PC-9 (cell line): ENCODE data around the gene TMUB1. TPM values are rescaled to one million over a fixed set of nuclear protein-coding genes. Genes with fewer than 3 reads are reported as not detected.

Experiments
- BruUV-seq: library from RNA; stranded (reverse); fragments of 400-500 nt; replicated peaks from 2 replicates; lab custom pipeline; 2021; lab: Mats Ljungman, UMichigan
- CTCF ChIA-PET: fragments of 300-600 bp; sonication (Branson Sonifier 250); formaldehyde crosslinking; loops from one replicate; lab custom pipeline; 2022; ENCODE audit warnings: antibody characterized with exemption; lab: Charles Lee
- POLR2A ChIA-PET: fragments of 300-600 bp; sonication (Branson Sonifier 250); formaldehyde crosslinking; loops from one replicate; lab custom pipeline; 2022; ENCODE audit warnings: antibody characterized with exemption; ENCODE audit not compliant: unreplicated experiment; lab: Charles Lee
- DNase-seq, 2 experiments: peaks; one replicate each; pipeline versions ENCODE4 v3.0.0 to v3.0.0-alpha.2; 2015 to 2022; ENCODE audit warnings: mixed read lengths in 1 of 2
- H2AFZ ChIP-seq: fragments of 200-600 bp; sonication (generic); 2 replicates; pipeline ENCODE4 v1.8.1; 2017; ENCODE audit warnings: antibody characterized with exemption
- H3F3A ChIP-seq: fragments of 200-600 bp; sonication (generic); 2 replicates; pipeline ENCODE4 v1.8.1; 2017; ENCODE audit warnings: antibody characterized with exemption, mild to moderate bottlenecking, low read depth; ENCODE audit not compliant: insufficient read depth
- H3K27ac ChIP-seq: fragments of 200-600 bp; sonication (generic); 2 replicates; pipeline ENCODE4 v1.6.1; 2016; ENCODE audit warnings: mixed run types
- H3K27me3 ChIP-seq: fragments of 200-600 bp; sonication (generic); 2 replicates; pipeline ENCODE4 v1.6.1; 2016; ENCODE audit warnings: low read depth, mixed run types; ENCODE audit not compliant: insufficient read depth
- H3K36me3 ChIP-seq: fragments of 200-600 bp; sonication (generic); 2 replicates; pipeline ENCODE4 v1.6.1; 2016; ENCODE audit warnings: low read depth, mixed run types
- H3K4me1 ChIP-seq: fragments of 200-600 bp; sonication (generic); replicated peaks from 2 replicates; pipeline ENCODE4 v1.6.1; 2016; ENCODE audit warnings: mixed run types; ENCODE audit not compliant: insufficient read depth
- H3K4me2 ChIP-seq: fragments of 200-600 bp; sonication (generic); 2 replicates; pipeline ENCODE4 v1.6.1; 2017; ENCODE audit warnings: mixed run types
- H3K4me3 ChIP-seq: fragments of 200-600 bp; sonication (generic); 2 replicates; pipeline ENCODE4 v1.6.1; 2016; ENCODE audit warnings: mixed run types
- H3K79me2 ChIP-seq: fragments of 200-600 bp; sonication (generic); 2 replicates; pipeline ENCODE4 v1.6.1; 2017; ENCODE audit warnings: low read depth, mixed run types
- H3K9me2 ChIP-seq: fragments of 200-600 bp; sonication (generic); 2 replicates; pipeline ENCODE4 v1.8.1; 2017; ENCODE audit warnings: mild to moderate bottlenecking; ENCODE audit not compliant: insufficient read depth
- H3K9me3 ChIP-seq: fragments of 200-600 bp; sonication (generic); 2 replicates; pipeline ENCODE4 v1.8.1; 2016; ENCODE audit warnings: low read depth; ENCODE audit not compliant: insufficient read depth
- H4K20me1 ChIP-seq: fragments of 200-600 bp; sonication (generic); 2 replicates; pipeline ENCODE4 v1.8.1; 2017; ENCODE audit not compliant: insufficient read depth
- EZH2 ChIP-seq: fragments of 200-600 bp; sonication (generic); IDR thresholded peaks from 2 replicates; pipeline ENCODE4 v1.8.0; 2017; ENCODE audit warnings: antibody characterized with exemption, low read depth
- intact Hi-C: fragments of 100-400 bp; cut with micrococcal nuclease; formaldehyde crosslinking; loops from one replicate; pipeline ENCODE4 v1.10.0; 2022; ENCODE audit not compliant: unreplicated experiment
- total RNA-seq: library from RNA; stranded (reverse); gene quantifications from 2 replicates; pipeline ENCODE4 v1.2.3, GENCODE V29; 2021
- TF ChIP-seq, protein P1 (sequence below): fragments of 200-600 bp; sonication (generic); conservative IDR thresholded peaks from 2 replicates; pipeline ENCODE4 v1.6.1; 2017; ENCODE audit warnings: mixed run types, antibody characterized with exemption, mild to moderate bottlenecking, moderate library complexity

The TMUB1 gene
- total RNA-seq, 1 experiment from 2014 or later: 87.8 TPM

DNA sequence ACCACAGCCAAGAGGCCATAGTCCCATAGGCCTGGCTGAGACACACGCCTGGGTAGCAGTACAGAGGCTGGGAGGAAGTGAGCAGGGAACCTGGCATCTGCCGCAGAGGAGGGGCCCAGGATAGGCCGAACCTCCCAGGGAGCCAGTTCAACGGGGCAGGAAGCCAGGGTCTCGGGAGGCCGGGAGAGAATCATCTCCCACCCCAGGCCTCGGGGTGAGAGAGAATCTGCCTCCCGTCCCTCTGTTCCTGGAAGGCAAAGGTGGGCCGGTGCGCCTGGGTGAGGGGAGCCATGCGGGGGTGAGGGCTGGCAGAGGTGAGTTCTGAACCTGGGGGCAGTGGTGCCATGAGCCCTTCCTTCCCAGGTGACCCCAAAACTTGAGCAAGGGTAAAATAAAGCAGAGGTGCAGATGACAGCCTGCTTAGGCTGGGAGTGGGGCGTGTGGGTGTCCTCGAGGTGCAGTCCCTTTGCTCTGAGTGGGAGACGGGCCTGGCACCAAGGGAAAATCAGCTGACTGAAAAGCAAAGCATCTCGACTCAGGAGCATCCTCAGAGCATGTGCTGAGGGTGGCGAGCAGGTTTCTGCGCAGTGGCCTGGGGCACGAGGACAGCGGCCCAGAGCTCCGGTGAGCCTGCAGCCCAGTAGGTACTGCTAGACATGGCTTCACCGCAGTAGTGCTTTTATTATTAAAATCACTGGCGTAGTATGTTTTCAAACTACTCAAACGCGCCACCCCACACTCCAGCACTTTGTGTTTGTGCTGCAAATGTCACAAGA is 18.5 kb upstream of the TMUB1 start:
- Histone ChIP-seq H3K79me2 (peaks cover 32% of the 10 kb centered on the region), H3K9me2 (no peaks in the 10 kb centered on the region), H3K36me3 (0 out of 2 replicates have a peak, but pooled peaks cover 5% of the 10 kb centered on the region), H3K27ac (no peak overlapping the region), H2AFZ (no peak overlapping the region), H3K4me3 (no peak overlapping the region), H3K4me2 (no peak overlapping the region), H3K9me3 (no peaks in the 10 kb centered on the region), H3K4me1 (no peaks in the 10 kb centered on the region), H3F3A (no peaks in the 10 kb centered on the region), H4K20me1 (peaks cover 54% of the 10 kb centered on the region), H3K27me3 (no peaks in the 10 kb centered on the region)
- no peak for TF ChIP-seq EZH2
- TF ChIP-seq, protein P1, sequence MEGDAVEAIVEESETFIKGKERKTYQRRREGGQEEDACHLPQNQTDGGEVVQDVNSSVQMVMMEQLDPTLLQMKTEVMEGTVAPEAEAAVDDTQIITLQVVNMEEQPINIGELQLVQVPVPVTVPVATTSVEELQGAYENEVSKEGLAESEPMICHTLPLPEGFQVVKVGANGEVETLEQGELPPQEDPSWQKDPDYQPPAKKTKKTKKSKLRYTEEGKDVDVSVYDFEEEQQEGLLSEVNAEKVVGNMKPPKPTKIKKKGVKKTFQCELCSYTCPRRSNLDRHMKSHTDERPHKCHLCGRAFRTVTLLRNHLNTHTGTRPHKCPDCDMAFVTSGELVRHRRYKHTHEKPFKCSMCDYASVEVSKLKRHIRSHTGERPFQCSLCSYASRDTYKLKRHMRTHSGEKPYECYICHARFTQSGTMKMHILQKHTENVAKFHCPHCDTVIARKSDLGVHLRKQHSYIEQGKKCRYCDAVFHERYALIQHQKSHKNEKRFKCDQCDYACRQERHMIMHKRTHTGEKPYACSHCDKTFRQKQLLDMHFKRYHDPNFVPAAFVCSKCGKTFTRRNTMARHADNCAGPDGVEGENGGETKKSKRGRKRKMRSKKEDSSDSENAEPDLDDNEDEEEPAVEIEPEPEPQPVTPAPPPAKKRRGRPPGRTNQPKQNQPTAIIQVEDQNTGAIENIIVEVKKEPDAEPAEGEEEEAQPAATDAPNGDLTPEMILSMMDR: no peak
- CTCF ChIA-PET: no interaction called here
- POLR2A ChIA-PET: interaction anchor here (0.6 kb wide), 1 partner anchor 195 kb away, joined by 3 read pairs; no protein-coding TSS in a partner anchor
- intact Hi-C loops: no loop called here
- no TSS peak for BruUV-seq
- no peak for DNase-seq

DNA sequence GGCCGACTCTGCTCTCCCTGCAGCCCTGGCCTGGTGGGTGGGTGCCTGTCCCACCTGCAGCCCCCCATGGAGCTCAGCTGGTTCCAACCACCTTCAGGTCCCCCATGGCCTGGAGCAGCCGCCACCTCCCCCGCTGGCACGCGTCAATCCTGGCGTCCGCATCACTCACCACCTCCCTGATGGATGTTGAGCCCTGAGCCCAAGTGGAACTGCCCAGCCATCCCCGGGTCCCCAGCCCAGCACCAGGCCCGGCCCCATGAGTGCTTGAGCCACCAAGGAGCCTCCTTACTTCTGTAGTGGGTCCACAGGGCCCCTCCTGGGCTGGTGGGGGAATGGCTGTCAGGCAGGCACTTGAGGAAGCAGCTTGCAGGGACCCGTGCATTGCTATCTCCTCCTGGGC is 17.6 kb upstream of the TMUB1 start:
- intact Hi-C loops: no loop called here
- TF ChIP-seq EZH2: no peak
- TF ChIP-seq, protein P1: no peak
- no peak for DNase-seq
- 0 out of 2 replicates have a peak, but pooled peaks cover 5% of the 10 kb centered on the region for H3K36me3 ChIP-seq
- ChIA-PET POLR2A (no interaction called here), CTCF (no interaction called here)
- H3F3A ChIP-seq: peaks cover 3% of the 10 kb centered on the region; the same call in 1 of the 2 replicates
- H3K9me2 ChIP-seq: no peaks in the 10 kb centered on the region
- H3K4me3 ChIP-seq: no peak overlapping the region
- H3K4me1 ChIP-seq: no peaks in the 10 kb centered on the region
- no peak overlapping the region for H2AFZ ChIP-seq
- H3K4me2 ChIP-seq: no peak overlapping the region
- no peaks in the 10 kb centered on the region for H3K9me3 ChIP-seq
- H3K79me2 ChIP-seq: peaks cover 41% of the 10 kb centered on the region
- H3K27ac ChIP-seq: no peak overlapping the region
- no peaks in the 10 kb centered on the region for H3K27me3 ChIP-seq
- no TSS peak for BruUV-seq
- H4K20me1 ChIP-seq: peaks cover 57% of the 10 kb centered on the region

DNA sequence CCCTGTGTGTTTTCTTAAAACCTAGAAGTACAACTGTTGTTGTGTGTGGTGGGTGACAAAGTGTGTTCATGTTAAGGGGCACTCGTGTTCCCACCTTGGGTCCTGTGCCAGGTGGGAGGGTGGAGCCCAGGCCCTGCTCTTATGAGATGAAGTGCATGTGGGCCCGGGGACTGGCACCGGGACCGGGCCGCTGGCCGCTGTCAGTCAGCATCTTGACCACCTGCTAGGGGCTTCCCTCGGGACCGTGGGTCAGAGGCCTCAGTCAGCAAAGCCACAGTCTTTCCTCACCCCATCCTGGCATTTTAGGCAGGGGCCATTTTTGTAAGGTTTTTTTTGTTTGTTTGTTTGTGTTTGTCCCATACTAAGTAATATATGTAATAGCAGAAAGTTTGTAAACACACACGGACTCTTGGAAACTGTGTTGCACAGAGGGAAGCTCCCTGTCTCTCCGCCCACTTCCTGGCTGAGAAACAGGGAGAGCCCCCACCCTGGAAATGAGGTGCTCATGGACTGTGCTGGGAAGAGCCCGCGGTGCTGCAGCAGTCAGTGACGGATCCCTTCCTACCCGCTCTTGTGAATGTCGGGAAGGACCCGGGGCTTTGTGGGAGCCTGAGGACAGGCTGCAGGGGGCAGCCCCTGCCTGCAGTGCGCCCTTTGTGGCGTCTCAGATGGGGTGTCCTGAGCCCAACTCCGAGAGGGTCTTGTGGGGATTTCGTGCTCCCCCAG is 16.4 kb upstream of the TMUB1 start:
- BruUV-seq: no TSS peak
- no peak overlapping the region for H2AFZ ChIP-seq
- intact Hi-C loops: no loop called here
- H3K4me1 ChIP-seq: no peaks in the 10 kb centered on the region
- no peak overlapping the region for H3K4me3 ChIP-seq
- no peaks in the 10 kb centered on the region for H3K9me2 ChIP-seq
- H3K27me3 ChIP-seq: no peaks in the 10 kb centered on the region
- POLR2A ChIA-PET: no interaction called here
- CTCF ChIA-PET: no interaction called here
- no peak overlapping the region for H3K27ac ChIP-seq
- TF ChIP-seq, protein P1: no peak
- TF ChIP-seq EZH2: no peak
- no peaks in the 10 kb centered on the region for H3K9me3 ChIP-seq
- peaks cover 67% of the 10 kb centered on the region for H4K20me1 ChIP-seq
- H3K4me2 ChIP-seq: no peak overlapping the region
- H3F3A ChIP-seq: peaks cover 3% of the 10 kb centered on the region; the same call in 1 of the 2 replicates
- peaks cover 54% of the 10 kb centered on the region for H3K79me2 ChIP-seq
- DNase-seq: no peak
- 0 out of 2 replicates have a peak, but pooled peaks cover 5% of the 10 kb centered on the region for H3K36me3 ChIP-seq
